NB4 (cell line): Measurements from ENCODE around the gene GAPDHS.

Experiments used
- DNase-seq: peaks from one replicate; pipeline ENCODE4 v3.0.0; 2010; ENCODE audit warnings: low read depth
- H3K4me3 ChIP-seq: one replicate; pipeline ENCODE4 v1.5.1; 2011; ENCODE audit warnings: mild to moderate bottlenecking, low read depth, low read length, moderate library complexity
- CTCF ChIP-seq: IDR thresholded peaks from one replicate; pipeline ENCODE4 v1.5.1; 2012; ENCODE audit warnings: low read depth, low read length
- MAX ChIP-seq: IDR thresholded peaks from 2 replicates; pipeline ENCODE4 v1.6.1; 2011; ENCODE audit warnings: low read depth, low read length
- MYC ChIP-seq: IDR thresholded peaks from 2 replicates; pipeline ENCODE4 v1.6.1; 2011; ENCODE audit warnings: low read depth, low read length
- POLR2A ChIP-seq: IDR thresholded peaks from 2 replicates; pipeline ENCODE4 v1.6.1; 2011; ENCODE audit warnings: mild to moderate bottlenecking; ENCODE audit not compliant: insufficient read length; ENCODE audit errors: extremely low read depth

The GAPDHS gene

DNA sequence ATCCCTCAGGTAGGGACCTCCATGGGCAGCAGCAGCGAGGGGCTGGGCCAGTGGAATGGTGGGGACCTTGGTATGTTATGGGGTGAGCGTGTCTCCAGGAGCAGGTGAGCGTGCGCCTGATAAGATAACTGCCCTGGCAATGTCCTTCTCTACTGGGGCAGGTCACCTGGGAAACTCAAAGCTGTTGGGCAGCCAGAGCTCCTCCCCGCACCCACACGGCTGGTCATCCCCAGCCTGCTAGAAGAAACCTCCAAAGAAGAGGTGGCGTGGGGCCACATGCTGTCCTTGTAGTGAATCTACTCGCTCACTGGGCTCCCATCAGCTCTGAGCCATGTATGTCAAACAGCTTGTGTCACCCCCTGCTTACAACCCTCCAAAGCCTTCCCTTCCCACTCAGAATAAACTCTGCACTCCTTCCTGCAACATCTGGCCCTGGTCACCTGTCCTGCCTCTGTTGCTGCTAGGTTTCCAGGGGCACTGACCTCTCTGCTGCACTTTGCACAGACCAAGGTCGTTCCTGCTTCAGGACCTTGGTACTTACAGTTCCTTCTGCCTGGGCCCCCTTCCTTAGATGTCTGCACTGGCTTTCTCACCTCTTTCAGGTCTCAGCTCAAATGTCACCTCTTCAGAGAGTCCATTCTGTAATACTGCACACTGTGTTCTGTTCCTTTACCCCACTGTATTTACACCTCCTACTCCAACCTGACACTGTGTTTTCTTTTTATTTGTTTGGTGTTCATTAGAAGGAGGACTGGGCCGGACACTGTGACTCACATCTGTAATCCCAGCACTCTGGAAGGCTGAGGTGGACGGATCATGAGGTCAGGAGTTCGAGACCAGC lies 32.0 kb downstream of the GAPDHS start:
- no peak for TF ChIP-seq CTCF
- no peak for TF ChIP-seq MAX
- TF ChIP-seq POLR2A, result no peak
- no peak for TF ChIP-seq MYC
- no peak for DNase-seq

GRCh38 chr19:35566738-35567137 lies 33.5 kb downstream of the GAPDHS start:
- no peak for DNase-seq
- TF ChIP-seq MAX (no peak), CTCF (no peak)
- no peak overlapping the region for H3K4me3 ChIP-seq

More for the DNA sequence above, 32.0 kb downstream of the GAPDHS start:
- H3K4me3 ChIP-seq, result no peak overlapping the region

- H3K4me3 ChIP-seq, result no peak overlapping the region
- no peak for DNase-seq
- TF ChIP-seq MYC (no peak), POLR2A (no peak), CTCF (no peak), MAX (no peak)
Measured at GRCh38 chr19:35569281-35569781, 36.1 kb downstream of the GAPDHS start.

- TF ChIP-seq MAX (no peak), MYC (no peak), POLR2A (no peak), CTCF (no peak)
- DNase-seq, result no peak
- no peak overlapping the region for H3K4me3 ChIP-seq
Measured at GRCh38 chr19:35571406-35571965, 38.2 kb downstream of the GAPDHS start.

GRCh38 chr19:35577918-35578317 lies 44.7 kb downstream of the GAPDHS start:
- TF ChIP-seq POLR2A, result no peak
- TF ChIP-seq MYC, result no peak
- TF ChIP-seq CTCF, result no peak
- TF ChIP-seq MAX, result no peak
- no peak for DNase-seq
- H3K4me3 ChIP-seq, result no peak overlapping the region
